HG03469 (cell line): Measurements from ENCODE around the gene PLEKHG4.

Source experiments
- ATAC-seq: cut with Tn5 transposase; IDR thresholded peaks from one replicate; pipeline ENCODE4 v1.9.1; 2021; ENCODE audit warnings: mild to moderate bottlenecking, moderate library complexity, moderate number of reproducible peaks; ENCODE audit not compliant: unreplicated experiment

PLEKHG4 gene

DNA sequence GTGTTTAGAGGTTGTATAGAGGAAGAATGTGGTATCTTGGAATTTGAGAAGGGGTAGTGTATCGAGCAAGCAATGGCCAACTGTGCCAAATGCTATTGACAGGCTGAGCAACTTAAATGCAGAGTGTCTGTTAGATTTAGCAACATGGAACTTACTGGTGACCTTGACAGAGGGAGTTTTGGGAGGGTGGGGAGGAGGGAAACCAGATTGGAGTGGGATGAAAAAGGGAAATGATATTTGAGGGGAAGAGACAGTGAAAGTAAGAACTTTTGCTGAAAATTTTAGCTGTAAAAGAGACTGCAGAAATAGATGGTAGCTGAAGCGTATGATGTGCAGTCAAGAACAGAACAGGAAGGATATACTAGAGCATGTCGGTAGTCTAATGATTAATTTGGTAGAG is 48.4 kb downstream of the PLEKHG4 start:
- ATAC-seq, result no peak

DNA sequence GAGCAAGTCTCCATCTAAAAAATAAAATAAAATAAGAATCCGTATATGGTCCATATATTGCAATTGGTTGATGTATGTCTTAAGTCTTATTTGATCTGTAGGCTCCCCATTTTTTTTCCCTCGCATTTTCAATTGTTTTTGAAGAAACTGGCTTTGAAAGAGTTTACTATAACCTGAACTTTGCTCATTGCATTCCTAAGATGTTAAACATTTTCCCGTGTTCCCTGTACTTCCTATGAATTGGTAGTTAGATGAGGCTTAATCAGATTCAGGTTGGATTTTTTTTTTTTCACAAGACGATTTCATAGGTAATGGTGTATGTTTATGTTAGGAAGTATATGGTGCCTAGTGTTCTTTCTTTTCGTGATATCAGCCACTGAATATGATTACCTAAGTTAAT is 50.6 kb downstream of the PLEKHG4 start:
- no peak for ATAC-seq

GRCh38 chr16:67333315-67333714 is 54.0 kb downstream of the PLEKHG4 start:
- ATAC-seq, result no peak

- no peak for ATAC-seq
Observed at GRCh38 chr16:67336116-67336515, 56.8 kb downstream of the PLEKHG4 start.

DNA sequence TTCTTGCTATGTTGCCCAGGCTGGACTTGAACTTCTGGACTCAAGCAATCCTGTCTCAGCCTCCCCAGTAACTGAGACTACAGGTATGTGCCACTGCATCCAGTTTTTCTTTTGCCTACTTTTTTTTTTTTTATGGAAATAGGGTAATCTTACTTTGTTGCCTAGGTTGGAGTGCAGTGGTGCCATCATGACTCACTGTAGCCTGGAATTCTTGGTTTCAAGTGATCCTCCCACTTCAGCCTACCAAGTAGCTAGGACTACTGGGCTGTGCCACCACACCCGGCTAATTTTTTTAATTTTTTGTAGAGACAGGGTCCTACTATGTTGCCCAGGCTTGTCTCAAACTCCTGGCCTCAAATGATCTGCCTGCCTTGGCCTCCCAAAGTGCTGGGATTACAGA is 57.3 kb downstream of the PLEKHG4 start:
- ATAC-seq, result no peak
